Thyroid gland (tissue), 4 donors: ENCODE results near the gene WIPF3.

Experiments
- CTCF ChIP-seq, 6 experiments: fragments of 200-600 bp in 3 of 6; fragments of 450-650 bp in 3 of 6; sonication (generic) in 3 of 6; IDR thresholded peaks; one replicate each; pipeline ENCODE4 v1.5.1; 2016 to 2019; ENCODE audit warnings: antibody characterized with exemption in 6 of 6, mild to moderate bottlenecking in 2 of 6, inconsistent platforms in 1 of 6, moderate library complexity in 1 of 6
- POLR2A ChIP-seq, 2 donors: fragments of 450-650 bp; IDR thresholded peaks; one replicate each; pipeline ENCODE4 v1.6.1; 2017; ENCODE audit warnings: antibody characterized with exemption in 2 of 2, mild to moderate bottlenecking in 2 of 2, moderate library complexity in 1 of 2

DNA sequence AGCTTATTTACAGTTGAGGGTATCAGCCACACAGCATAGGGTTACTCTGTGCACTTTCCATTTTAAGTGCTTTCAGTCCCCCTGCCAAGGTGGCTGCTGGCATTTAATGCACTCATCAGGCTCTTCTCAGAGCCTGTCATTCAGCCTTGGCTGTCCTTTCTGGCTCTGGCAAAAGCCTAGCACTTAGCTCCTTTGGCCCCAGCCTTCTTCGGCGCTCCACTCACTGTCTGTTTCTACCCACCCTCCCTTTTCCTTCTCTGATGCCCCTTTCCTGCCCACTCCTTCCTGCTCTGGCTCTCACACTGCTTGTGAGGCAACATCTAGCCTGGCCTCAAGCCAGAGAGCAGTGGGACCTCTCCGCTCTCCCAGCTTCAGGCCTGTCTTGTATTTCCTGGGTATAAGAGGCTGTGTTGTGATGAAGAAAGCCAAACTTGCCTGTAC, 60.2 kb downstream of the WIPF3 start:
- no peak for TF ChIP-seq POLR2A (IDR thresholded peaks at IDR 0.05)
- TF ChIP-seq CTCF (IDR thresholded peaks at IDR 0.05): no peak
